ENCODE results near the gene MR1. TPM values are rescaled to one million over a fixed set of nuclear protein-coding genes. Genes with fewer than 3 reads are reported as not detected.

Gene MR1
- total and polyA plus RNA-seq, 9 donors: 6.9 to 53.6 (median 15.5) TPM

- 65 to 67% (median 65%) methylated on average over 10 of the region's 10 CpGs for WGBS, 3 donors
- peak overlapping the region in 1 of 2 donors; percentile 9 for H3K27ac ChIP-seq
- peak overlapping the region; percentile 8 for H3K4me3 ChIP-seq
These were observed 10.3 kb upstream of the MR1 start for GRCh38 chr1:181023265-181024057.

GRCh38 chr1:181028196-181028595 is 5.6 kb upstream of the MR1 start:
- intact Hi-C loops (cut with DNase I): no loop called here
- no peaks in the 10 kb centered on the region for H3K36me3 ChIP-seq
- H3K4me1 ChIP-seq (ENCODE audit: insufficient read depth): peaks cover 4% of the 10 kb centered on the region
- H3K27me3 ChIP-seq: no peaks in the 10 kb centered on the region
- no peaks in the 10 kb centered on the region for H3K9me3 ChIP-seq
- no peak overlapping the region for H3K4me3 ChIP-seq
- no peak for DNase-seq
- no peak for TF ChIP-seq CTCF (IDR thresholded peaks at IDR 0.05)
- TF ChIP-seq POLR2A (IDR thresholded peaks at IDR 0.05): no peak
- TF ChIP-seq EP300 (IDR thresholded peaks at IDR 0.05): no peak
- H3K27ac ChIP-seq: no peak overlapping the region

More at GRCh38 chr1:181023265-181024057, 10.3 kb upstream of the MR1 start:
- intact Hi-C loops (cut with DNase I): loop anchor here in 1 of 4 donors (5.0 kb wide), 1 partner anchor 64 kb away; the partner anchor contains the start of gene IER5
- no peaks in the 10 kb centered on the region for H3K36me3 ChIP-seq
- no peaks in the 10 kb centered on the region for H3K9me3 ChIP-seq
- TF ChIP-seq EP300 (IDR thresholded peaks at IDR 0.05): no peak
- TF ChIP-seq POLR2A (IDR thresholded peaks at IDR 0.05): no peak
- TF ChIP-seq CTCF (IDR thresholded peaks at IDR 0.05): no peak
- no peaks in the 10 kb centered on the region for H3K4me1 ChIP-seq (ENCODE audit: insufficient read depth)
- H3K27me3 ChIP-seq: no peaks in the 10 kb centered on the region
- peak in 3 of 5 donors; percentile 39 to 54 (median 53) for DNase-seq

- Histone ChIP-seq H3K36me3 (no peaks in the 10 kb centered on the region), H3K27ac (no peak overlapping the region), H3K9me3 (no peaks in the 10 kb centered on the region), H3K27me3 (no peaks in the 10 kb centered on the region), H3K4me3 (no peak overlapping the region), H3K4me1 (ENCODE audit: insufficient read depth) (peaks cover 7% of the 10 kb centered on the region)
- no peak for DNase-seq
- 76 to 81% (median 77%) methylated on average over 5 of the region's 5 CpGs for WGBS, 3 donors
- no peak for TF ChIP-seq EP300 (IDR thresholded peaks at IDR 0.05)
- intact Hi-C loops (cut with DNase I): no loop called here
These were observed 5.2 kb upstream of the MR1 start for GRCh38 chr1:181028615-181029014.

GRCh38 chr1:181032535-181032934 is 1.2 kb upstream of the MR1 start:
- no peak for TF ChIP-seq EP300 (IDR thresholded peaks at IDR 0.05)
- no peak for TF ChIP-seq POLR2A (IDR thresholded peaks at IDR 0.05)
- TF ChIP-seq CTCF (IDR thresholded peaks at IDR 0.05): no peak
- no peaks in the 10 kb centered on the region for H3K27me3 ChIP-seq
- intact Hi-C loops (cut with DNase I): loop anchor here in 2 of 4 donors (5.0 to 10.0 kb wide), 2 partner anchors 55 to 112 kb away; partner anchors contain the start of gene IER5 (in 1 of the 2)
- 94 to 96% (median 95%) methylated on average over 2 of the region's 2 CpGs for WGBS, 3 donors
- H3K36me3 ChIP-seq: no peaks in the 10 kb centered on the region
- DNase-seq: no peak
- H3K27ac ChIP-seq: peak overlapping the region in 1 of 2 donors; percentile 85
- no peaks in the 10 kb centered on the region for H3K9me3 ChIP-seq
- peaks cover 11% of the 10 kb centered on the region for H3K4me1 ChIP-seq (ENCODE audit: insufficient read depth)
- no peak overlapping the region for H3K4me3 ChIP-seq
